Epidermal melanocyte (primary cell): ENCODE data around the gene PLVAP.

Experiments used
- DNase-seq: peaks from one replicate; pipeline ENCODE4 v3.0.0; 2011; ENCODE audit warnings: low spot score; ENCODE audit not compliant: insufficient read length

Gene PLVAP

GRCh38 chr19:17376935-17377600 is at the start of gene PLVAP:
Gene PLVAP, minus strand, starts transcription at chr19:17377342. Its CDS starts 54 bp downstream, at chr19:17377288.
- DNase-seq = no peak

- DNase-seq = no peak
Observed at GRCh38 chr19:17424743-17425365, 47.7 kb upstream of the PLVAP start.

GRCh38 chr19:17423429-17424208 is 46.5 kb upstream of the PLVAP start:
- DNase-seq = no peak

- no peak for DNase-seq
Observed at GRCh38 chr19:17421942-17422341, 44.8 kb upstream of the PLVAP start.

- no peak for DNase-seq
Observed at GRCh38 chr19:17420475-17420924, 43.4 kb upstream of the PLVAP start.

- DNase-seq = peak; percentile 95
Observed at GRCh38 chr19:17419621-17420474, 42.7 kb upstream of the PLVAP start, which contains the start of gene MVB12A. Gene MVB12A, plus strand, starts transcription at chr19:17420047. Its CDS starts 89 bp downstream, at chr19:17420136.

- no peak for DNase-seq
Observed at GRCh38 chr19:17419154-17419620, 42.0 kb upstream of the PLVAP start.

GRCh38 chr19:17418710-17419109 is 41.6 kb upstream of the PLVAP start:
- no peak for DNase-seq

GRCh38 chr19:17415121-17415520 is 38.0 kb upstream of the PLVAP start:
- DNase-seq = no peak

GRCh38 chr19:17414097-17414496 is 37.0 kb upstream of the PLVAP start:
- no peak for DNase-seq

- no peak for DNase-seq
Observed at GRCh38 chr19:17411801-17412200, 34.7 kb upstream of the PLVAP start.

- DNase-seq = no peak
Observed at GRCh38 chr19:17409990-17410389, 32.8 kb upstream of the PLVAP start.

- DNase-seq = no peak
Observed at GRCh38 chr19:17406887-17407196, 29.7 kb upstream of the PLVAP start.

- no peak for DNase-seq
Observed at GRCh38 chr19:17406046-17406886, 29.1 kb upstream of the PLVAP start.

- DNase-seq = no peak
Observed at GRCh38 chr19:17405250-17406045, 28.3 kb upstream of the PLVAP start, which contains the start of gene BST2. Gene BST2, minus strand, starts transcription at chr19:17405630. Its CDS starts 55 bp downstream, at chr19:17405575.

GRCh38 chr19:17404621-17405249 is 27.6 kb upstream of the PLVAP start:
- no peak for DNase-seq

GRCh38 chr19:17404015-17404414 is 26.9 kb upstream of the PLVAP start:
- no peak for DNase-seq

GRCh38 chr19:17402982-17403855 is 26.1 kb upstream of the PLVAP start:
- no peak for DNase-seq
